ENCODE measurements around the gene NOTUM. TPM values are rescaled to one million over a fixed set of nuclear protein-coding genes. Genes with fewer than 3 reads are reported as not detected.
A peak's percentile ranks its signal among the peaks of the same experiment; 100 is the strongest.

Gene NOTUM
- total and polyA plus RNA-seq, 9 of the 15 experiments (the other 6 are each of a cell fraction or from before 2014, with no cell fraction given) = 0.03 to 14.0 (median 4.1) TPM

DNA sequence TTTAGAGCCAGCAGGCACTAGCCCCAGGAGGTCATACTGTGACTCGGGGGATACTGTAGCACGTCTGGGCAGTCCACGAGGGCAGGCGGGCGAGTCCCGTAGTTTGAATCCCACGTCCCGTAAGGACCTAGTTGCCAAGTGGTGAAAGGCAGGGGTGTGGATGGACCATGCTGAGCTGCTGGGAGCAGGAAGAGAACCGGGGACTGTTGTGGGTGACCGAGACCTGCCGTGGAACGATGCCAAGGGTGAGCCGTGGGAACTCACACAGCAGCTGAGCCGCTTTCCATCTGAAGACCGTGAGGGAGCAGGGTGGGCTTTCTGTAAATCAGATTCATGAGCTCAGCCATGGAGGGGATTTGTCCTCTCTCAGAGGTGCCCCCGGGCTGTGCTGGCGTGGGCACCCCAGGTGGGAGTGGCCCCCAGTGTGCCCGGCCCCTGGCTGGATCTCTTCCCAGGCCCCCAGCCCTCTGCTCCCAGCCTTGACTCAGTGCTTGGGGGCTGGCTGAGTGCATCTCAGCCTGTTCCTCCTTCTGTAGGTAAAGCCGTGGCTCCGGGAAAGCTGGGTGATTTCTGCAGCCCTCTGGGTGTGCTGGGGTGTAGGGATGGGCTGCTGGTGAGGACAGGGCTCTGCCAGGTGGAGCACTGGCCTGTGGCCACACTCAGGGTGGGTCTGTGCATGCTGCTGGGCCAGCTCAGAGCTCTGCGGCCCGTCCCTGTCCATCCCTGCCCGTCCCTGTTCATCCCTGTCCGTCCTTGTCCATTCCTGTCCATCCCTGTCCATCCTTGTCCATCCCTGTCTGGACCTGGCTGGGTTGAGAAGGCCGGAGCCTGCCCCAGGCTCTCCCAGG is 30.1 kb upstream of the NOTUM start:
- Histone ChIP-seq H3K27ac (ENCODE audit: extremely low read depth, low read depth, low read length) (no peak overlapping the region), H3K79me2 (ENCODE audit: control insufficient read depth, insufficient read depth, low read length) (no peaks in the 10 kb centered on the region), H3K9me3 (replicated peaks; ENCODE audit: control insufficient read depth, insufficient read depth, low read depth, low read length) (no peaks in the 10 kb centered on the region), H4K20me1 (replicated peaks; ENCODE audit: control insufficient read depth, insufficient read depth, low read length) (no peaks in the 10 kb centered on the region), H3K27me3 (ENCODE audit: control insufficient read depth in 2 of 2, insufficient read depth in 2 of 2, low read length in 2 of 2) (no peaks in the 10 kb centered on the region), H2AFZ (ENCODE audit: low read depth, low read length) (no peak overlapping the region), H3K4me1 (replicated peaks in 1 of 2; ENCODE audit: control insufficient read depth in 2 of 2, insufficient read depth in 2 of 2, low read length in 2 of 2) (peaks cover 0 to 52% of the 10 kb centered on the region in 2 experiments; a peak in 2 of 5 replicates), H3K4me2 (ENCODE audit: insufficient read depth, low read length) (no peak overlapping the region), H3K9ac (ENCODE audit: insufficient read depth in 1 of 2, low read depth in 2 of 2, low read length in 2 of 2) (peak overlapping the region in 1 of 2 experiments; percentile 79; a peak in 1 of 4 replicates), H3K36me3 (ENCODE audit: control insufficient read depth, insufficient read depth, low read length) (peaks cover 9% of the 10 kb centered on the region; the same call in 1 of the 3 replicates), H3K4me3 (no peak overlapping the region), H3K9me1 (ENCODE audit: control insufficient read depth, insufficient read depth, low read length) (peaks cover 3% of the 10 kb centered on the region)
- no peak for FAIRE-seq
- no peak for DNase-seq (ENCODE audit: extremely low read depth in 1 of 4, low spot score in 3 of 4)
- intact Hi-C loops (cut with micrococcal nuclease) (no loop called here), in situ Hi-C loops (cut with MboI) (no loop called here)
- no peak for ATAC-seq
- ChIA-PET POLR2A (interaction anchor here (0.6 to 1.3 kb wide), 3 partner anchors 9 to 37 kb away, joined by 3 read pairs; partner anchors contain the start of genes CENPX and LRRC45), CTCF (ENCODE audit: low intra/inter-chr PET ratio) (no interaction called here)
- WGBS (ENCODE audit: insufficient coverage, low coverage, missing lambda C conversion rate) = 92% methylated on average over 25 of the region's 25 CpGs
- no TSS peak for BruUV-seq (replicated peaks)
- TF ChIP-seq, protein P1, sequence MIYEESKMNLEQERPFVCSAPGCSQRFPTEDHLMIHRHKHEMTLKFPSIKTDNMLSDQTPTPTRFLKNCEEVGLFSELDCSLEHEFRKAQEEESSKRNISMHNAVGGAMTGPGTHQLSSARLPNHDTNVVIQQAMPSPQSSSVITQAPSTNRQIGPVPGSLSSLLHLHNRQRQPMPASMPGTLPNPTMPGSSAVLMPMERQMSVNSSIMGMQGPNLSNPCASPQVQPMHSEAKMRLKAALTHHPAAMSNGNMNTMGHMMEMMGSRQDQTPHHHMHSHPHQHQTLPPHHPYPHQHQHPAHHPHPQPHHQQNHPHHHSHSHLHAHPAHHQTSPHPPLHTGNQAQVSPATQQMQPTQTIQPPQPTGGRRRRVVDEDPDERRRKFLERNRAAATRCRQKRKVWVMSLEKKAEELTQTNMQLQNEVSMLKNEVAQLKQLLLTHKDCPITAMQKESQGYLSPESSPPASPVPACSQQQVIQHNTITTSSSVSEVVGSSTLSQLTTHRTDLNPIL (CRISPR knock-in tag; IDR thresholded peaks at IDR 0.05) = no peak
- TF ChIP-seq, protein P2, sequence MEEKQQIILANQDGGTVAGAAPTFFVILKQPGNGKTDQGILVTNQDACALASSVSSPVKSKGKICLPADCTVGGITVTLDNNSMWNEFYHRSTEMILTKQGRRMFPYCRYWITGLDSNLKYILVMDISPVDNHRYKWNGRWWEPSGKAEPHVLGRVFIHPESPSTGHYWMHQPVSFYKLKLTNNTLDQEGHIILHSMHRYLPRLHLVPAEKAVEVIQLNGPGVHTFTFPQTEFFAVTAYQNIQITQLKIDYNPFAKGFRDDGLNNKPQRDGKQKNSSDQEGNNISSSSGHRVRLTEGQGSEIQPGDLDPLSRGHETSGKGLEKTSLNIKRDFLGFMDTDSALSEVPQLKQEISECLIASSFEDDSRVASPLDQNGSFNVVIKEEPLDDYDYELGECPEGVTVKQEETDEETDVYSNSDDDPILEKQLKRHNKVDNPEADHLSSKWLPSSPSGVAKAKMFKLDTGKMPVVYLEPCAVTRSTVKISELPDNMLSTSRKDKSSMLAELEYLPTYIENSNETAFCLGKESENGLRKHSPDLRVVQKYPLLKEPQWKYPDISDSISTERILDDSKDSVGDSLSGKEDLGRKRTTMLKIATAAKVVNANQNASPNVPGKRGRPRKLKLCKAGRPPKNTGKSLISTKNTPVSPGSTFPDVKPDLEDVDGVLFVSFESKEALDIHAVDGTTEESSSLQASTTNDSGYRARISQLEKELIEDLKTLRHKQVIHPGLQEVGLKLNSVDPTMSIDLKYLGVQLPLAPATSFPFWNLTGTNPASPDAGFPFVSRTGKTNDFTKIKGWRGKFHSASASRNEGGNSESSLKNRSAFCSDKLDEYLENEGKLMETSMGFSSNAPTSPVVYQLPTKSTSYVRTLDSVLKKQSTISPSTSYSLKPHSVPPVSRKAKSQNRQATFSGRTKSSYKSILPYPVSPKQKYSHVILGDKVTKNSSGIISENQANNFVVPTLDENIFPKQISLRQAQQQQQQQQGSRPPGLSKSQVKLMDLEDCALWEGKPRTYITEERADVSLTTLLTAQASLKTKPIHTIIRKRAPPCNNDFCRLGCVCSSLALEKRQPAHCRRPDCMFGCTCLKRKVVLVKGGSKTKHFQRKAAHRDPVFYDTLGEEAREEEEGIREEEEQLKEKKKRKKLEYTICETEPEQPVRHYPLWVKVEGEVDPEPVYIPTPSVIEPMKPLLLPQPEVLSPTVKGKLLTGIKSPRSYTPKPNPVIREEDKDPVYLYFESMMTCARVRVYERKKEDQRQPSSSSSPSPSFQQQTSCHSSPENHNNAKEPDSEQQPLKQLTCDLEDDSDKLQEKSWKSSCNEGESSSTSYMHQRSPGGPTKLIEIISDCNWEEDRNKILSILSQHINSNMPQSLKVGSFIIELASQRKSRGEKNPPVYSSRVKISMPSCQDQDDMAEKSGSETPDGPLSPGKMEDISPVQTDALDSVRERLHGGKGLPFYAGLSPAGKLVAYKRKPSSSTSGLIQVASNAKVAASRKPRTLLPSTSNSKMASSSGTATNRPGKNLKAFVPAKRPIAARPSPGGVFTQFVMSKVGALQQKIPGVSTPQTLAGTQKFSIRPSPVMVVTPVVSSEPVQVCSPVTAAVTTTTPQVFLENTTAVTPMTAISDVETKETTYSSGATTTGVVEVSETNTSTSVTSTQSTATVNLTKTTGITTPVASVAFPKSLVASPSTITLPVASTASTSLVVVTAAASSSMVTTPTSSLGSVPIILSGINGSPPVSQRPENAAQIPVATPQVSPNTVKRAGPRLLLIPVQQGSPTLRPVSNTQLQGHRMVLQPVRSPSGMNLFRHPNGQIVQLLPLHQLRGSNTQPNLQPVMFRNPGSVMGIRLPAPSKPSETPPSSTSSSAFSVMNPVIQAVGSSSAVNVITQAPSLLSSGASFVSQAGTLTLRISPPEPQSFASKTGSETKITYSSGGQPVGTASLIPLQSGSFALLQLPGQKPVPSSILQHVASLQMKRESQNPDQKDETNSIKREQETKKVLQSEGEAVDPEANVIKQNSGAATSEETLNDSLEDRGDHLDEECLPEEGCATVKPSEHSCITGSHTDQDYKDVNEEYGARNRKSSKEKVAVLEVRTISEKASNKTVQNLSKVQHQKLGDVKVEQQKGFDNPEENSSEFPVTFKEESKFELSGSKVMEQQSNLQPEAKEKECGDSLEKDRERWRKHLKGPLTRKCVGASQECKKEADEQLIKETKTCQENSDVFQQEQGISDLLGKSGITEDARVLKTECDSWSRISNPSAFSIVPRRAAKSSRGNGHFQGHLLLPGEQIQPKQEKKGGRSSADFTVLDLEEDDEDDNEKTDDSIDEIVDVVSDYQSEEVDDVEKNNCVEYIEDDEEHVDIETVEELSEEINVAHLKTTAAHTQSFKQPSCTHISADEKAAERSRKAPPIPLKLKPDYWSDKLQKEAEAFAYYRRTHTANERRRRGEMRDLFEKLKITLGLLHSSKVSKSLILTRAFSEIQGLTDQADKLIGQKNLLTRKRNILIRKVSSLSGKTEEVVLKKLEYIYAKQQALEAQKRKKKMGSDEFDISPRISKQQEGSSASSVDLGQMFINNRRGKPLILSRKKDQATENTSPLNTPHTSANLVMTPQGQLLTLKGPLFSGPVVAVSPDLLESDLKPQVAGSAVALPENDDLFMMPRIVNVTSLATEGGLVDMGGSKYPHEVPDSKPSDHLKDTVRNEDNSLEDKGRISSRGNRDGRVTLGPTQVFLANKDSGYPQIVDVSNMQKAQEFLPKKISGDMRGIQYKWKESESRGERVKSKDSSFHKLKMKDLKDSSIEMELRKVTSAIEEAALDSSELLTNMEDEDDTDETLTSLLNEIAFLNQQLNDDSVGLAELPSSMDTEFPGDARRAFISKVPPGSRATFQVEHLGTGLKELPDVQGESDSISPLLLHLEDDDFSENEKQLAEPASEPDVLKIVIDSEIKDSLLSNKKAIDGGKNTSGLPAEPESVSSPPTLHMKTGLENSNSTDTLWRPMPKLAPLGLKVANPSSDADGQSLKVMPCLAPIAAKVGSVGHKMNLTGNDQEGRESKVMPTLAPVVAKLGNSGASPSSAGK (IDR thresholded peaks at IDR 0.05) = no peak
- TF ChIP-seq ZNF324 (CRISPR knock-in tag; IDR thresholded peaks at IDR 0.05) = no peak
- no peak for TF ChIP-seq RAD21 (CRISPR knock-in tag; conservative IDR thresholded peaks at IDR 0.05 in 1 of 2, IDR thresholded peaks at IDR 0.05 in 1 of 2)
- no peak for TF ChIP-seq KAT2B (IDR thresholded peaks at IDR 0.05; ENCODE audit: low read depth, low read length)
- no peak for TF ChIP-seq HDAC3 (IDR thresholded peaks at IDR 0.05; ENCODE audit: borderline replicate concordance, partially characterized antibody)
- no peak for TF ChIP-seq IFI16 (CRISPR knock-in tag; IDR thresholded peaks at IDR 0.05)
- TF ChIP-seq CBFA2T2 (conservative IDR thresholded peaks at IDR 0.05) = no peak
